HepG2 (cell line): Measurements from ENCODE around the gene SRF. TPM values are rescaled to one million over a fixed set of nuclear protein-coding genes. Genes with fewer than 3 reads are reported as not detected.

ENCODE experiments used
- ATAC-seq: fragments of 200-7000 bp; cut with Tn5 transposase; 3 replicates; pipeline ENCODE4 v1.9.1; 2020; ENCODE audit warnings: mild to moderate bottlenecking, moderate library complexity
- BruUV-seq: library from RNA; stranded (reverse); fragments of 400-500 nt; replicated peaks from 2 replicates; lab custom pipeline; 2021; lab: Mats Ljungman, UMichigan
- CTCF ChIA-PET: fragments of 300-600 bp; formaldehyde crosslinking; extraction: SDS; loops from one replicate; lab custom pipeline; 2021; ENCODE audit warnings: low total read pairs, inconsistent platforms, low intra/inter-chr PET ratio; lab: Yijun Ruan, JAX
- POLR2A ChIA-PET: fragments of 350-600 bp; sonication (Branson Sonifier 250); formaldehyde crosslinking; loops from one replicate; lab custom pipeline; 2020; ENCODE audit warnings: antibody characterized with exemption, inconsistent platforms; lab: Yijun Ruan, JAX
- DNase-seq: peaks from one replicate; pipeline ENCODE4 v3.0.0-alpha.2; 2015; ENCODE audit warnings: low spot score
- FAIRE-seq: peaks from 3 replicates; lab custom pipeline; 2011; peaks lifted over from hg19 to GRCh38; lab: Jason Lieb, UNC
- H2AFZ ChIP-seq: one replicate; pipeline ENCODE4 v1.6.1; 2011; ENCODE audit warnings: low read length, inconsistent platforms
- H3K27ac ChIP-seq: fragments of 300-600 bp; 3 replicates; pipeline ENCODE4 v1.8.0; 2011; ENCODE audit warnings: mixed run types, mild to moderate bottlenecking, mixed read lengths, low read length, inconsistent platforms; ENCODE audit not compliant: insufficient read depth; ENCODE audit errors: extremely low read length
- H3K27me3 ChIP-seq, 2 experiments: fragments of 200-600 bp in 1 of 2; 2 replicates in 1 of 2; 3 replicates in 1 of 2; pipeline versions ENCODE4 v1.6.0 to v1.8.0; 2011; ENCODE audit warnings: low read length in 2 of 2, mild to moderate bottlenecking in 2 of 2, moderate library complexity in 2 of 2, inconsistent platforms in 1 of 2; ENCODE audit not compliant: insufficient read depth in 2 of 2, control insufficient read depth in 1 of 2
- H3K36me3 ChIP-seq, 2 experiments: fragments of 200-600 bp in 1 of 2; replicated peaks in 1 of 2; 2 replicates in 1 of 2; 3 replicates in 1 of 2; pipeline versions ENCODE4 v1.5.1 to v1.8.0; 2011; ENCODE audit warnings: low read length in 2 of 2, inconsistent platforms in 1 of 2; ENCODE audit not compliant: insufficient read depth in 2 of 2, control insufficient read depth in 1 of 2
- H3K4me1 ChIP-seq: 2 replicates; pipeline ENCODE4 v1.5.1; 2012; ENCODE audit warnings: low read length, inconsistent platforms; ENCODE audit not compliant: insufficient read depth
- H3K4me2 ChIP-seq: 2 replicates; pipeline ENCODE4 v1.6.0; 2011; ENCODE audit warnings: low read depth, low read length, inconsistent platforms
- H3K4me3 ChIP-seq, 3 experiments: fragments of 200-600 bp in 1 of 3; sonication (generic), shearing (Covaris generic) in 1 of 3; replicated peaks in 1 of 3; 2 replicates each; pipeline ENCODE4 v1.5.1; 2011 to 2016; ENCODE audit warnings: low read length in 3 of 3, inconsistent platforms in 2 of 3, low read depth in 2 of 3, mild to moderate bottlenecking in 2 of 3, control low read depth in 1 of 3, mixed read lengths in 1 of 3; ENCODE audit not compliant: insufficient read depth in 1 of 3
- H3K79me2 ChIP-seq: one replicate; pipeline ENCODE4 v1.6.1; 2011; ENCODE audit warnings: low read length, inconsistent platforms; ENCODE audit not compliant: insufficient read depth
- H3K9ac ChIP-seq: 2 replicates; pipeline ENCODE4 v1.6.0; 2011; ENCODE audit warnings: mild to moderate bottlenecking, low read depth, low read length, inconsistent platforms; ENCODE audit not compliant: insufficient read depth
- H3K9me3 ChIP-seq: 2 replicates; pipeline ENCODE4 v1.5.1; 2012; ENCODE audit warnings: mild to moderate bottlenecking, low read length
- H4K20me1 ChIP-seq: 2 replicates; pipeline ENCODE4 v1.6.0; 2011; ENCODE audit warnings: inconsistent platforms, mild to moderate bottlenecking, low read length, moderate library complexity; ENCODE audit not compliant: insufficient read depth
- AGO2 ChIP-seq: fragments of 200-400 bp; formaldehyde crosslinking; optimal IDR thresholded peaks from 2 replicates; pipeline ENCODE3; 2017; ENCODE audit warnings: mild to moderate bottlenecking, low read depth, low read length, moderate library complexity
- GABPA ChIP-seq, 2 experiments: IDR thresholded peaks; 2 replicates each; pipeline ENCODE4 v1.6.1; 2011 to 2016; ENCODE audit warnings: low read depth in 2 of 2, low read length in 1 of 2, missing biosample characterization in 1 of 2, missing genetic modification characterization in 1 of 2
- HNF4G ChIP-seq, 2 experiments: sonication (generic) in 1 of 2; formaldehyde crosslinking in 1 of 2; IDR thresholded peaks; 2 replicates each; pipeline versions ENCODE4 v1.4.0 to v1.6.1; 2011 to 2020; ENCODE audit warnings: borderline replicate concordance in 2 of 2, low read depth in 2 of 2, mild to moderate bottlenecking in 2 of 2, low read length in 1 of 2, missing genetic modification reagents in 1 of 2, moderate library complexity in 1 of 2
- IKZF4 ChIP-seq: sonication (generic); formaldehyde crosslinking; IDR thresholded peaks from 2 replicates; pipeline ENCODE4 v1.5.1; 2020; ENCODE audit warnings: borderline replicate concordance, mild to moderate bottlenecking, low read depth, missing genetic modification reagents; ENCODE audit errors: not compliant biosample characterization
- KAT8 ChIP-seq: IDR thresholded peaks from 2 replicates; pipeline ENCODE4 v1.6.1; 2016; ENCODE audit warnings: missing genetic modification reagents, missing compliant biosample characterization
- MXD1 ChIP-seq: sonication (generic); formaldehyde crosslinking; IDR thresholded peaks from 2 replicates; pipeline ENCODE4 v1.4.0; 2020; ENCODE audit warnings: mild to moderate bottlenecking, missing genetic modification reagents
- MYC ChIP-seq: sonication (generic); formaldehyde crosslinking; IDR thresholded peaks from 2 replicates; pipeline ENCODE4 v1.9.0; 2021; ENCODE audit warnings: missing genetic modification reagents, borderline replicate concordance
- PCBP1 ChIP-seq: fragments of 200-400 bp; formaldehyde crosslinking; IDR thresholded peaks from 2 replicates; pipeline ENCODE4 v1.6.1; 2017; ENCODE audit warnings: mild to moderate bottlenecking, low read depth, low read length, borderline replicate concordance
- POLR2G ChIP-seq: fragments of 200-400 bp; formaldehyde crosslinking; IDR thresholded peaks from 2 replicates; pipeline ENCODE4 v1.6.1; 2018; ENCODE audit warnings: mild to moderate bottlenecking, low read depth, low read length, moderate library complexity
- RBM22 ChIP-seq: fragments of 200-400 bp; formaldehyde crosslinking; optimal IDR thresholded peaks from 2 replicates; pipeline ENCODE3; 2017; ENCODE audit warnings: mild to moderate bottlenecking, low read length, moderate library complexity
- ZFP90 ChIP-seq: sonication (generic); formaldehyde crosslinking; IDR thresholded peaks from 2 replicates; pipeline ENCODE4 v1.8.0; 2022; ENCODE audit warnings: missing genetic modification reagents, mild to moderate bottlenecking, inconsistent platforms, borderline replicate concordance
- ZNF451 ChIP-seq: sonication (generic); formaldehyde crosslinking; IDR thresholded peaks from 2 replicates; pipeline ENCODE4 v1.5.0; 2020; ENCODE audit warnings: mild to moderate bottlenecking, missing genetic modification reagents
- ZNF572 ChIP-seq: sonication (generic); formaldehyde crosslinking; IDR thresholded peaks from 2 replicates; pipeline ENCODE4 v1.5.1; 2020; ENCODE audit warnings: mild to moderate bottlenecking, missing genetic modification reagents
- WGBS: methylation state at CpG from one replicate; pipeline ENCODE4 v1.1.6; 2017; ENCODE audit warnings: low lambda C conversion rate; 5-methylcytosine and 5-hydroxymethylcytosine counted together
- in situ Hi-C: cut with HindIII; loops from 2 replicates; pipeline ENCODE4 v1.10.0; 2017; ENCODE audit warnings: low pct_unique_long_range_greater_than_20kb; ENCODE audit not compliant: extremely low pct_ligation_motif_present
- intact Hi-C: fragments of 100-400 bp; cut with micrococcal nuclease; formaldehyde crosslinking; loops from one replicate; pipeline ENCODE4 v1.10.0; 2022; ENCODE audit not compliant: unreplicated experiment
- polyA plus RNA-seq, 8 experiments: library from polyadenylated mRNA; depleted of rRNA in 3 of 8; stranded (reverse) in 7 of 8; unstranded in 1 of 8; fragments of >200 nt; fragmentation: Illumina TruSeq in 4 of 8; extraction: Trizol in 4 of 8; gene quantifications; 2 replicates each; pipeline versions ENCODE4 v1.2.1 to v1.2.3, GENCODE V29; 2011 to 2016; ENCODE audit warnings: low read depth in 4 of 8, missing spikeins in 1 of 8, mixed read lengths in 1 of 8; ENCODE audit not compliant: insufficient read depth in 1 of 8
- total RNA-seq, 5 experiments: library from RNA; depleted of rRNA; stranded (reverse); fragments of >200 nt; fragmentation: Illumina TruSeq; extraction: Trizol; gene quantifications; 2 replicates each; pipeline ENCODE4 v1.2.3, GENCODE V29; 2016; ENCODE audit warnings: low read depth in 1 of 5
- TF ChIP-seq, protein P1 (sequence below): sonication (generic); formaldehyde crosslinking; IDR thresholded peaks from 2 replicates; pipeline ENCODE4 v1.8.0; 2022; ENCODE audit warnings: missing genetic modification reagents, mild to moderate bottlenecking, moderate library complexity, borderline replicate concordance
- TF ChIP-seq, protein P2 (sequence below): sonication (generic); formaldehyde crosslinking; IDR thresholded peaks from 2 replicates; pipeline ENCODE4 v1.5.1; 2020; ENCODE audit warnings: mild to moderate bottlenecking, missing genetic modification reagents, moderate library complexity

SRF gene
- total and polyA plus RNA-seq, 2 of the 13 experiments (the other 11 are each of a cell fraction or from before 2014, with no cell fraction given) = 25.5 to 44.1 TPM

GRCh38 chr6:43221046-43221972 lies 50.2 kb downstream of the SRF start (continued):
- no peak for TF ChIP-seq IKZF4 (CRISPR knock-in tag)

- Histone ChIP-seq H3K4me1 (peaks cover 10% of the 10 kb centered on the region), H4K20me1 (no peaks in the 10 kb centered on the region), H3K79me2 (no peaks in the 10 kb centered on the region), H3K36me3 (peaks cover 0 to 14% of the 10 kb centered on the region in 2 experiments; a peak in 1 of 5 replicates), H3K4me2 (no peak overlapping the region), H3K27me3 (no peaks in the 10 kb centered on the region), H3K4me3 (no peak overlapping the region), H2AFZ (no peak overlapping the region), H3K27ac (no peak overlapping the region), H3K9me3 (no peaks in the 10 kb centered on the region), H3K9ac (no peak overlapping the region)
- intact Hi-C loops = no loop called here
- POLR2A ChIA-PET = interaction anchor here (1.0 to 1.7 kb wide), 5 partner anchors 40 to 147 kb away, joined by 3 to 4 read pairs (median 3); partner anchors contain the start of genes CUL9 and ZNF318
- no TSS peak for BruUV-seq
- 90% methylated on average over 15 of the region's 15 CpGs for WGBS
- ATAC-seq = peak; percentile 11
- DNase-seq = no peak
- in situ Hi-C loops = no loop called here
- CTCF ChIA-PET = no interaction called here
- FAIRE-seq = no peak
- TF ChIP-seq ZFP90 (CRISPR knock-in tag) (no peak), GABPA (IDR thresholded peaks at IDR 0.05; ENCODE audit: low read depth, low read length) (no peak), GABPA (CRISPR knock-in tag; IDR thresholded peaks at IDR 0.05; ENCODE audit: low read depth) (no peak), POLR2G (peak; percentile 35; the same call in 1 of the 2 replicates), AGO2 (peak; percentile 57), ZNF572 (CRISPR knock-in tag) (no peak), ZNF451 (CRISPR knock-in tag) (no peak), MXD1 (CRISPR knock-in tag) (no peak), HNF4G (IDR thresholded peaks at IDR 0.05; ENCODE audit: borderline replicate concordance, low read depth, low read length) (0 out of 2 replicates have a peak, but pooled peaks have one; percentile 2), HNF4G (CRISPR knock-in tag; IDR thresholded peaks at IDR 0.05; ENCODE audit: borderline replicate concordance, low read depth) (no peak), RBM22 (peak; percentile 38), KAT8 (CRISPR knock-in tag) (no peak), PCBP1 (0 out of 2 replicates have a peak, but pooled peaks have one; percentile 29), MYC (0 out of 2 replicates have a peak, but pooled peaks have one; percentile 9)
- TF ChIP-seq, protein P1, sequence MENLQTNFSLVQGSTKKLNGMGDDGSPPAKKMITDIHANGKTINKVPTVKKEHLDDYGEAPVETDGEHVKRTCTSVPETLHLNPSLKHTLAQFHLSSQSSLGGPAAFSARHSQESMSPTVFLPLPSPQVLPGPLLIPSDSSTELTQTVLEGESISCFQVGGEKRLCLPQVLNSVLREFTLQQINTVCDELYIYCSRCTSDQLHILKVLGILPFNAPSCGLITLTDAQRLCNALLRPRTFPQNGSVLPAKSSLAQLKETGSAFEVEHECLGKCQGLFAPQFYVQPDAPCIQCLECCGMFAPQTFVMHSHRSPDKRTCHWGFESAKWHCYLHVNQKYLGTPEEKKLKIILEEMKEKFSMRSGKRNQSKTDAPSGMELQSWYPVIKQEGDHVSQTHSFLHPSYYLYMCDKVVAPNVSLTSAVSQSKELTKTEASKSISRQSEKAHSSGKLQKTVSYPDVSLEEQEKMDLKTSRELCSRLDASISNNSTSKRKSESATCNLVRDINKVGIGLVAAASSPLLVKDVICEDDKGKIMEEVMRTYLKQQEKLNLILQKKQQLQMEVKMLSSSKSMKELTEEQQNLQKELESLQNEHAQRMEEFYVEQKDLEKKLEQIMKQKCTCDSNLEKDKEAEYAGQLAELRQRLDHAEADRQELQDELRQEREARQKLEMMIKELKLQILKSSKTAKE (CRISPR knock-in tag) = no peak
- TF ChIP-seq, protein P2, sequence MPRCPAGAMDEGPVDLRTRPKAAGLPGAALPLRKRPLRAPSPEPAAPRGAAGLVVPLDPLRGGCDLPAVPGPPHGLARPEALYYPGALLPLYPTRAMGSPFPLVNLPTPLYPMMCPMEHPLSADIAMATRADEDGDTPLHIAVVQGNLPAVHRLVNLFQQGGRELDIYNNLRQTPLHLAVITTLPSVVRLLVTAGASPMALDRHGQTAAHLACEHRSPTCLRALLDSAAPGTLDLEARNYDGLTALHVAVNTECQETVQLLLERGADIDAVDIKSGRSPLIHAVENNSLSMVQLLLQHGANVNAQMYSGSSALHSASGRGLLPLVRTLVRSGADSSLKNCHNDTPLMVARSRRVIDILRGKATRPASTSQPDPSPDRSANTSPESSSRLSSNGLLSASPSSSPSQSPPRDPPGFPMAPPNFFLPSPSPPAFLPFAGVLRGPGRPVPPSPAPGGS (CRISPR knock-in tag) = no peak
These were observed 51.5 kb downstream of the SRF start for GRCh38 chr6:43222418-43223059.
